Endothelial cell of umbilical vein (primary cell): ENCODE data around the gene OCLN. TPM values are rescaled to one million over a fixed set of nuclear protein-coding genes. Genes with fewer than 3 reads are reported as not detected.

Source experiments
- BruUV-seq: library from RNA; stranded (reverse); fragments of 400-500 nt; replicated peaks from 2 replicates; lab custom pipeline; 2021; lab: Mats Ljungman, UMichigan
- CTCF ChIA-PET: fragments of 300-600, 350-600 bp; sonication (Branson Sonifier 250); formaldehyde crosslinking; loops from one replicate; lab custom pipeline; 2021; ENCODE audit warnings: antibody characterized with exemption, inconsistent platforms; lab: Charles Lee
- POLR2A ChIA-PET: fragments of 300-600, 350-600 bp; sonication (Branson Sonifier 250); formaldehyde crosslinking; loops from one replicate; lab custom pipeline; 2021; ENCODE audit warnings: antibody characterized with exemption, inconsistent platforms; lab: Charles Lee
- DNase-seq: peaks from one replicate; pipeline ENCODE4 v3.0.0-alpha.2; 2011; ENCODE audit warnings: low read depth, low spot score
- FAIRE-seq: peaks from 2 replicates; lab custom pipeline; 2011; peaks lifted over from hg19 to GRCh38; lab: Jason Lieb, UNC
- H2AFZ ChIP-seq: 2 replicates; pipeline ENCODE4 v1.6.0; 2012; ENCODE audit warnings: low read depth, low read length, control low read depth, inconsistent platforms
- H3K27ac ChIP-seq: 2 replicates; pipeline ENCODE4 v1.5.1; 2011; ENCODE audit warnings: low read depth, mild to moderate bottlenecking, control low read depth, low read length, moderate library complexity; ENCODE audit not compliant: insufficient read depth
- H3K27me3 ChIP-seq, 2 experiments: 2 replicates each; pipeline versions ENCODE4 v1.6.0 to v1.6.1; 2011; ENCODE audit warnings: low read length in 2 of 2, mixed read lengths in 1 of 2; ENCODE audit not compliant: control insufficient read depth in 2 of 2, insufficient read depth in 2 of 2
- H3K36me3 ChIP-seq, 2 experiments: 2 replicates in 1 of 2; 3 replicates in 1 of 2; pipeline ENCODE4 v1.5.1; 2011; ENCODE audit warnings: low read length in 2 of 2, mild to moderate bottlenecking in 1 of 2, moderate library complexity in 1 of 2; ENCODE audit not compliant: control insufficient read depth in 2 of 2, insufficient read depth in 2 of 2; ENCODE audit errors: extremely low read depth in 1 of 2
- H3K4me1 ChIP-seq: 3 replicates; pipeline ENCODE4 v1.5.1; 2011; ENCODE audit warnings: mild to moderate bottlenecking, low read length; ENCODE audit not compliant: control insufficient read depth, insufficient read depth; ENCODE audit errors: extremely low read depth
- H3K4me2 ChIP-seq: 2 replicates; pipeline ENCODE4 v1.6.1; 2011; ENCODE audit warnings: low read length, control low read depth, mixed read lengths; ENCODE audit not compliant: insufficient read depth
- H3K4me3 ChIP-seq, 3 experiments: fragments of 200-600 bp in 1 of 3; sonication (generic), shearing (Covaris generic) in 1 of 3; replicated peaks in 1 of 3; 2 replicates each; pipeline ENCODE4 v1.5.1; 2011 to 2016; ENCODE audit warnings: control low read depth in 3 of 3, low read length in 3 of 3, mild to moderate bottlenecking in 2 of 3, inconsistent platforms in 1 of 3, low read depth in 1 of 3, moderate library complexity in 1 of 3; ENCODE audit not compliant: insufficient read depth in 1 of 3
- H3K79me2 ChIP-seq: 2 replicates; pipeline ENCODE4 v1.6.0; 2012; ENCODE audit warnings: low read length, inconsistent platforms; ENCODE audit not compliant: control insufficient read depth, insufficient read depth
- H3K9ac ChIP-seq: replicated peaks from 2 replicates; pipeline ENCODE3; 2011; ENCODE audit warnings: low read length, control low read depth; ENCODE audit not compliant: insufficient read depth; ENCODE audit errors: extremely low read depth
- H3K9me1 ChIP-seq: replicated peaks from 3 replicates; pipeline ENCODE4 v1.6.0; 2011; ENCODE audit warnings: mild to moderate bottlenecking, low read length; ENCODE audit not compliant: control insufficient read depth, insufficient read depth; ENCODE audit errors: extremely low read depth
- H3K9me3 ChIP-seq: replicated peaks from 2 replicates; pipeline ENCODE4 v1.5.1; 2012; ENCODE audit warnings: low read length, inconsistent platforms; ENCODE audit not compliant: control insufficient read depth, insufficient read depth
- H4K20me1 ChIP-seq: replicated peaks from 2 replicates; pipeline ENCODE3; 2011; ENCODE audit warnings: mild to moderate bottlenecking, low read length; ENCODE audit not compliant: control insufficient read depth, insufficient read depth; ENCODE audit errors: extremely low read depth
- CTCF ChIP-seq, 2 donors: IDR thresholded peaks; 1 replicate in 1 of 2; 2 replicates in 1 of 2; pipeline ENCODE4 v1.5.1; 2011; ENCODE audit warnings: low read length in 2 of 2, mild to moderate bottlenecking in 2 of 2, moderate library complexity in 2 of 2, control low read depth in 1 of 2, inconsistent platforms in 1 of 2, low read depth in 1 of 2; ENCODE audit not compliant: insufficient read depth in 1 of 2; ENCODE audit errors: extremely low read depth in 1 of 2
- EZH2 ChIP-seq: IDR thresholded peaks from 2 replicates; pipeline ENCODE4 v1.6.1; 2012; ENCODE audit warnings: borderline replicate concordance, low read depth, mild to moderate bottlenecking, moderate library complexity, low read length, inconsistent platforms; ENCODE audit not compliant: severe bottlenecking
- FOS ChIP-seq: IDR thresholded peaks from 2 replicates; pipeline ENCODE4 v1.6.1; 2011; ENCODE audit warnings: mild to moderate bottlenecking, low read length, moderate library complexity, borderline replicate concordance; ENCODE audit not compliant: insufficient read depth
- GATA2 ChIP-seq: IDR thresholded peaks from 2 replicates; pipeline ENCODE4 v1.7.0; 2011; ENCODE audit warnings: low read depth, mild to moderate bottlenecking, moderate library complexity, mixed read lengths, low read length; ENCODE audit not compliant: insufficient read length, insufficient read depth
- JUN ChIP-seq: IDR thresholded peaks from 2 replicates; pipeline ENCODE4 v1.6.1; 2011; ENCODE audit warnings: borderline replicate concordance, low read depth; ENCODE audit not compliant: insufficient read length, insufficient read depth
- MAX ChIP-seq: IDR thresholded peaks from 2 replicates; pipeline ENCODE4 v1.6.1; 2011; ENCODE audit not compliant: insufficient read depth, insufficient read length
- MYC ChIP-seq: IDR thresholded peaks from one replicate; pipeline ENCODE4 v1.6.1; 2011; ENCODE audit warnings: mild to moderate bottlenecking, low read depth, low read length
- POLR2A ChIP-seq: IDR thresholded peaks from 2 replicates; pipeline ENCODE4 v1.6.1; 2012; ENCODE audit warnings: low read depth, mild to moderate bottlenecking, control low read depth, low read length
- POLR2AphosphoS5 ChIP-seq: IDR thresholded peaks from 2 replicates; pipeline ENCODE4 v1.6.1; 2012; ENCODE audit warnings: low read depth, mild to moderate bottlenecking, control low read depth, low read length, moderate library complexity; ENCODE audit not compliant: insufficient read depth
- dilution Hi-C: fragments of 300-500 bp; cut with MboI; formaldehyde crosslinking; loops from one replicate; pipeline ENCODE4 v1.15.0; 2019; ENCODE audit warnings: low sequenced_read_pairs; ENCODE audit not compliant: extremely low pct_ligation_motif_present
- intact Hi-C: fragments of 100-400 bp; cut with micrococcal nuclease; formaldehyde crosslinking; loops from one replicate; pipeline ENCODE4 v1.10.0; 2022
- polyA plus RNA-seq, 4 experiments: library from polyadenylated mRNA; depleted of rRNA in 3 of 4; stranded (reverse) in 3 of 4; unstranded in 1 of 4; fragments of >200 nt; gene quantifications; 2 replicates each; pipeline versions ENCODE4 v1.2.1 to v1.2.3, GENCODE V29; 2011 to 2012; ENCODE audit warnings: missing spikeins in 1 of 4
- total RNA-seq: library from RNA; stranded (reverse); gene quantifications from 2 replicates; pipeline ENCODE4 v1.2.3, GENCODE V29; 2021

Gene OCLN
- total and polyA plus RNA-seq, 2 donors (not counting 3 experiments of a cell fraction or from before 2014, with no cell fraction given): 11.2 to 22.3 TPM

- no peaks in the 10 kb centered on the region for H3K27me3 ChIP-seq
- BruUV-seq: no TSS peak
- TF ChIP-seq FOS (no peak), MAX (no peak), EZH2 (no peak), POLR2AphosphoS5 (no peak), MYC (no peak), POLR2A (no peak), JUN (no peak)
- H3K9me3 ChIP-seq: no peaks in the 10 kb centered on the region
- no peaks in the 10 kb centered on the region for H3K9me1 ChIP-seq
- intact Hi-C loops: loop anchor here (1.0 kb wide), 1 partner anchor 21 kb away; no protein-coding TSS in a partner anchor
- no peak overlapping the region for H3K9ac ChIP-seq
- ChIA-PET POLR2A (no interaction called here), CTCF (interaction anchor here (0.9 to 1.5 kb wide), 5 partner anchors 12 to 19 kb away, joined by 3 to 5 read pairs (median 4); no protein-coding TSS in a partner anchor)
- no peaks in the 10 kb centered on the region for H3K36me3 ChIP-seq
- no peaks in the 10 kb centered on the region for H3K79me2 ChIP-seq
- dilution Hi-C loops: no loop called here
- no peaks in the 10 kb centered on the region for H4K20me1 ChIP-seq
- peak overlapping the region; percentile 18 for H3K4me2 ChIP-seq
- no peak overlapping the region for H3K4me3 ChIP-seq
- H3K4me1 ChIP-seq: peaks cover 31% of the 10 kb centered on the region
- FAIRE-seq: peak; percentile 49
- H2AFZ ChIP-seq: no peak overlapping the region
- peak; percentile 81 for DNase-seq
- no peak overlapping the region for H3K27ac ChIP-seq
Measured at GRCh38 chr5:69517763-69518212, 25.2 kb downstream of the OCLN start.

DNA sequence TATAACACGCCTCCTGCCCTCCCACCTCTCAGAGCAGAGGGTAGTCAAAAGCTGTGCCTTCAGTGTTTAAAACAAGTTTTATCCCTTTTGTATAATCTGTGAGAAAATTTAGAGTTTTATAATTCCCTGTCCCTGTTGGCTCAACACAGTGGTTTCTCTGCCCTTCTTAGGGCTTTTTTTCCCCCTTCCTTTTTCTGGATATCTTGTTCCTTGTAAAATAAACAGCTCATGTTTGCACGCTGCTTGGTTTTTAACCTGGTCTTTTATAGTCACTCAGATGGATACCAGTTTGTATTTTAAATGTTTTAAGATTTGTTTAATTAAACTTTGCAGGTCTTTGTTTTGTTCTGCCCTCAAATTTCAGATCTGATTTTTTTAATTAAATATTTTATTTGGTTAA, 26.7 kb downstream of the OCLN start:
- ChIA-PET POLR2A (no interaction called here), CTCF (no interaction called here)
- no peaks in the 10 kb centered on the region for H3K36me3 ChIP-seq
- no TSS peak for BruUV-seq
- dilution Hi-C loops: no loop called here
- H3K27ac ChIP-seq: no peak overlapping the region
- DNase-seq: no peak
- H3K79me2 ChIP-seq: no peaks in the 10 kb centered on the region
- no peaks in the 10 kb centered on the region for H4K20me1 ChIP-seq
- H3K9me1 ChIP-seq: no peaks in the 10 kb centered on the region
- H3K4me1 ChIP-seq: peaks cover 26% of the 10 kb centered on the region
- intact Hi-C loops: no loop called here
- TF ChIP-seq MYC: no peak
- TF ChIP-seq JUN: no peak
- TF ChIP-seq POLR2AphosphoS5: no peak
- no peak for TF ChIP-seq FOS
- no peak for TF ChIP-seq CTCF (IDR thresholded peaks at IDR 0.05; ENCODE audit: extremely low read depth in 1 of 2, insufficient read depth in 1 of 2, low read depth in 1 of 2, low read length in 2 of 2)
- no peak for TF ChIP-seq EZH2
- TF ChIP-seq GATA2: no peak
- no peak for TF ChIP-seq MAX
- no peak for TF ChIP-seq POLR2A
- no peak overlapping the region for H2AFZ ChIP-seq
- H3K9me3 ChIP-seq: no peaks in the 10 kb centered on the region
- no peak for FAIRE-seq
- no peak overlapping the region for H3K9ac ChIP-seq
- H3K4me3 ChIP-seq: no peak overlapping the region
- H3K4me2 ChIP-seq: no peak overlapping the region
- H3K27me3 ChIP-seq: no peaks in the 10 kb centered on the region
